SU-DHL-6 (cell line): ENCODE data around the gene DYNC1LI1.

Experiments used
- H2AFZ ChIP-seq: fragments of 200-600 bp; sonication (generic); 2 replicates; pipeline ENCODE4 v1.6.1; 2014; ENCODE audit warnings: low read depth, mild to moderate bottlenecking, moderate library complexity, mixed read lengths, antibody characterized with exemption, low read length; ENCODE audit not compliant: severe bottlenecking
- H3F3A ChIP-seq: fragments of 200-600 bp; shearing (Covaris generic); 2 replicates; pipeline ENCODE4 v1.6.0; 2016; ENCODE audit warnings: antibody characterized with exemption, mild to moderate bottlenecking; ENCODE audit not compliant: insufficient read depth
- H3K27ac ChIP-seq: fragments of 200-600 bp; sonication (generic); 2 replicates; pipeline ENCODE4 v1.5.1; 2016; ENCODE audit warnings: low read depth, mild to moderate bottlenecking, low read length, moderate library complexity, mixed read lengths
- H3K27me3 ChIP-seq: fragments of 200-600 bp; sonication (generic), shearing (Covaris generic); 2 replicates; pipeline ENCODE4 v1.6.0; 2014; ENCODE audit warnings: mild to moderate bottlenecking, low read length
- H3K36me3 ChIP-seq: fragments of 200-600 bp; sonication (generic); 2 replicates; pipeline ENCODE4 v1.6.1; 2014; ENCODE audit warnings: mild to moderate bottlenecking, low read length, mixed read lengths
- H3K4me2 ChIP-seq: fragments of 300-600, 200-600 bp; shearing (Covaris generic), sonication (generic); 2 replicates; pipeline ENCODE4 v1.6.0; 2014; ENCODE audit warnings: low read length, low read depth, mild to moderate bottlenecking; ENCODE audit not compliant: poor library complexity, severe bottlenecking
- H3K4me3 ChIP-seq: fragments of 200-600 bp; sonication (generic); 2 replicates; pipeline ENCODE4 v1.5.1; 2014; ENCODE audit warnings: antibody characterized with exemption, low read length, mild to moderate bottlenecking, mixed read lengths; ENCODE audit not compliant: insufficient read depth, poor library complexity, severe bottlenecking
- H3K79me2 ChIP-seq: fragments of 200-600 bp; sonication (generic); 2 replicates; pipeline ENCODE4 v1.6.1; 2014; ENCODE audit warnings: mild to moderate bottlenecking, low read length, moderate library complexity; ENCODE audit not compliant: insufficient read depth
- H3K9ac ChIP-seq: fragments of 200-600 bp; sonication (generic); 2 replicates; pipeline ENCODE4 v1.7.0; 2014; ENCODE audit warnings: mild to moderate bottlenecking, low read length
- H3K9me2 ChIP-seq: fragments of 200-600 bp; sonication (generic); replicated peaks from 2 replicates; pipeline ENCODE4 v1.6.1; 2014; ENCODE audit warnings: low read length; ENCODE audit not compliant: insufficient read depth
- H3K9me3 ChIP-seq: fragments of 200-600 bp; sonication (generic); 2 replicates; pipeline ENCODE4 v1.6.1; 2014; ENCODE audit warnings: low read length, mixed read lengths; ENCODE audit not compliant: insufficient read depth
- H4K20me1 ChIP-seq: fragments of 200-600 bp; sonication (generic); 2 replicates; pipeline ENCODE4 v1.6.1; 2014; ENCODE audit warnings: low read depth, mild to moderate bottlenecking, antibody characterized with exemption, low read length, moderate library complexity, mixed read lengths
- CTCF ChIP-seq: fragments of 200-600 bp; sonication (generic); IDR thresholded peaks from one replicate; pipeline ENCODE4 v1.5.1; 2017; ENCODE audit warnings: antibody characterized with exemption, mild to moderate bottlenecking, low read length, moderate library complexity; ENCODE audit not compliant: insufficient read depth, poor library complexity, severe bottlenecking
- EZH2phosphoT487 ChIP-seq: fragments of 200-600 bp; sonication (generic), shearing (Covaris generic); conservative IDR thresholded peaks from 2 replicates; pipeline ENCODE4 v1.6.1; 2018; ENCODE audit warnings: mild to moderate bottlenecking, antibody characterized with exemption, low read length, moderate library complexity, mixed read lengths

The DYNC1LI1 gene

DNA sequence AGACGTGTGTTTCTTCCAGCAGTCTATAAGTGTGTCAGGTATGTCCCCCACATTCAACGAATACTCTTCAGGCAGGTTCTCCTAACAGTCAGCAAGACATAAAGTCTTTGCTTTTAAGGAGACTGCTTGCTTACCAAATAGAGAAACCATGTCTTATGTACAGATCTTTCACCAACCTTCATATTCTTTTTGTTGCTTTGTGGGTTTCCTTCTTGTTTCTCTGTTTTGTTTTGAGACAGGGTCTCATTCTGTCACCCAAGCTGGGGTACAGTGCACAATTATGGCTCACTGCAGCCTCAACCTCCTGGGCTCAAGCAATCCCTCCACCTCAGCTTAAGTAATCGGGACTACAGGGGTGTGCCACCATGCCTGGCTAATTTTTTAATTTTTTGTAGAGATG lies 14.3 kb downstream of the DYNC1LI1 start:
- Histone ChIP-seq H3K36me3 (no peaks in the 10 kb centered on the region), H3K9ac (no peak overlapping the region), H3K9me3 (no peaks in the 10 kb centered on the region), H3K27ac (no peak overlapping the region), H3K4me3 (no peak overlapping the region), H4K20me1 (no peaks in the 10 kb centered on the region), H3K27me3 (no peaks in the 10 kb centered on the region), H3K9me2 (no peaks in the 10 kb centered on the region), H2AFZ (no peak overlapping the region), H3F3A (no peaks in the 10 kb centered on the region), H3K79me2 (peaks cover 88% of the 10 kb centered on the region), H3K4me2 (no peak overlapping the region)
- TF ChIP-seq CTCF (no peak), EZH2phosphoT487 (no peak)

GRCh38 chr3:32553973-32554372 lies 16.7 kb downstream of the DYNC1LI1 start:
- H4K20me1 ChIP-seq = 0 out of 2 replicates have a peak, but pooled peaks cover 3% of the 10 kb centered on the region
- no peak overlapping the region for H3K4me3 ChIP-seq
- no peak overlapping the region for H2AFZ ChIP-seq
- H3K27ac ChIP-seq = no peak overlapping the region
- no peaks in the 10 kb centered on the region for H3K9me3 ChIP-seq
- TF ChIP-seq EZH2phosphoT487 = no peak
- no peak for TF ChIP-seq CTCF
- no peak overlapping the region for H3K9ac ChIP-seq
- no peaks in the 10 kb centered on the region for H3F3A ChIP-seq
- no peak overlapping the region for H3K4me2 ChIP-seq
- no peaks in the 10 kb centered on the region for H3K27me3 ChIP-seq
- H3K79me2 ChIP-seq = peaks cover 88% of the 10 kb centered on the region
- no peaks in the 10 kb centered on the region for H3K36me3 ChIP-seq
- H3K9me2 ChIP-seq = no peaks in the 10 kb centered on the region

GRCh38 chr3:32553459-32553858 lies 17.2 kb downstream of the DYNC1LI1 start:
- no peak overlapping the region for H3K4me2 ChIP-seq
- no peak overlapping the region for H3K4me3 ChIP-seq
- no peaks in the 10 kb centered on the region for H3K9me2 ChIP-seq
- no peaks in the 10 kb centered on the region for H3F3A ChIP-seq
- TF ChIP-seq EZH2phosphoT487 = no peak
- no peak for TF ChIP-seq CTCF
- H3K9me3 ChIP-seq = no peaks in the 10 kb centered on the region
- H3K9ac ChIP-seq = no peak overlapping the region
- 0 out of 2 replicates have a peak, but pooled peaks cover 3% of the 10 kb centered on the region for H4K20me1 ChIP-seq
- peaks cover 87% of the 10 kb centered on the region for H3K79me2 ChIP-seq
- H2AFZ ChIP-seq = no peak overlapping the region
- no peaks in the 10 kb centered on the region for H3K27me3 ChIP-seq
- no peaks in the 10 kb centered on the region for H3K36me3 ChIP-seq
- no peak overlapping the region for H3K27ac ChIP-seq

- no peak for TF ChIP-seq EZH2phosphoT487
- no peak for TF ChIP-seq CTCF
- H3K27ac ChIP-seq = no peak overlapping the region
- H3K4me3 ChIP-seq = no peak overlapping the region
- H4K20me1 ChIP-seq = 0 out of 2 replicates have a peak, but pooled peaks cover 3% of the 10 kb centered on the region
- H3K9me2 ChIP-seq = no peaks in the 10 kb centered on the region
- no peak overlapping the region for H3K9ac ChIP-seq
- H3K9me3 ChIP-seq = no peaks in the 10 kb centered on the region
- H3K4me2 ChIP-seq = no peak overlapping the region
- no peaks in the 10 kb centered on the region for H3K27me3 ChIP-seq
- H3F3A ChIP-seq = no peaks in the 10 kb centered on the region
- peaks cover 92% of the 10 kb centered on the region for H3K79me2 ChIP-seq
- H3K36me3 ChIP-seq = no peaks in the 10 kb centered on the region
- no peak overlapping the region for H2AFZ ChIP-seq
Observed at GRCh38 chr3:32552013-32552412, 18.6 kb downstream of the DYNC1LI1 start.
